RWPE1 (cell line): ENCODE results near the gene BYSL.

Experiments used
- CTCF ChIA-PET: fragments of 350-600 bp; sonication (Branson Sonifier 250); formaldehyde crosslinking; extraction: SDS; loops from one replicate; lab custom pipeline; 2021; lab: Yijun Ruan, JAX
- POLR2A ChIA-PET: fragments of 400-600 bp; formaldehyde crosslinking; extraction: SDS; loops from one replicate; lab custom pipeline; 2020; ENCODE audit warnings: antibody characterized with exemption; ENCODE audit not compliant: low non-redundant PET; lab: Yijun Ruan, JAX
- DNase-seq: peaks from one replicate; pipeline ENCODE4 v3.0.0; 2012; ENCODE audit warnings: low spot score
- H3K27ac ChIP-seq: fragments of 450-650 bp; 2 replicates; pipeline ENCODE4 v1.5.1; 2017
- TF ChIP-seq, protein P1 (sequence below): fragments of 450-650 bp; conservative IDR thresholded peaks from 2 replicates; pipeline ENCODE4 v1.5.1; 2017; ENCODE audit warnings: low read depth, mild to moderate bottlenecking

Gene BYSL

DNA sequence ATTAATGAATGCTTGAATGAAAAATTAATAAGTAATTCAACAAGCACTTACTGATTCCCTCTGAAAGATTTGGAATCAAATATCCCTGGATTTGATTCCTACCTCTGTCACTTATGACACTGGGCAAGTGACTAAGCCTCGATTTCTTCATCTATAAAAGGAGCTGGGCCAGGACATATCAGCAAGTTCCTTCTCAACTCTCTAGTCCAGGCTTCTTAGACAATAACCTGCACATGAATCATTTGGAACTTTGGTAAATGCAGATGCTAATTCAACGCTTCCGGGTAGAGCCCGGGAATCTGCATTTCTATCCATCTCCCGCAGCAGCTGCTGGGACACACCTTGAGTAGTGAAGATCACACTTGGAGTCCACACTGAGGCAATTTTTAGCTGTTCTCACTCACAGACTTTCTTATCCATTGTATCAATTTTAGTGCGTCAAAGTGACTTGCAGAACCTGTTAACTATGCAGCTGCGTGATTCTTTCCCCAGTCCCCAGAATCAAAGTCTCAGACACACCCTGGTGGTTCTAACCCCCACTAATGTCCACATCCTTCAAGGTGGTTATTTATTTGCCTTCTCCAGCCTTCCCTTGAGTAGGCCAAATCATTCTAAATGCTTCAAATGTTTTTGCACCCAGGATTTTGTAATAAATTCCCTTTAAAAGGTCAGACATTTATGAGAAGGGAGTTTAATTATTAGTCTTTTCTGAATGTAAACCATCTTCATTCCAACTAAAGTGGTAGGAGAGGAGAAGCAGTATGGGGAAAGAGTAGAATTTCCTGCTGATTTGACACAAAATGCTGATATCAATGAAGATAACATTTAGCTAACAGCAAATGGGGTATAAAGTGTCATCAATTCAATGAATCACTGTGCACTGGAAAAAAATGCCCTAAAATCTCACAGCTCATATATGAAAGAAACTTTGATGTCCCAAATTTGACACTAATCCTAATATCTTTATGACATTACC is 46.3 kb downstream of the BYSL start:
- ChIA-PET POLR2A (no interaction called here), CTCF (interaction anchor here (0.6 kb wide), 2 partner anchors 144 to 160 kb away, joined by 3 to 4 read pairs; no protein-coding TSS in a partner anchor)
- H3K27ac ChIP-seq = no peak overlapping the region
- TF ChIP-seq, protein P1, sequence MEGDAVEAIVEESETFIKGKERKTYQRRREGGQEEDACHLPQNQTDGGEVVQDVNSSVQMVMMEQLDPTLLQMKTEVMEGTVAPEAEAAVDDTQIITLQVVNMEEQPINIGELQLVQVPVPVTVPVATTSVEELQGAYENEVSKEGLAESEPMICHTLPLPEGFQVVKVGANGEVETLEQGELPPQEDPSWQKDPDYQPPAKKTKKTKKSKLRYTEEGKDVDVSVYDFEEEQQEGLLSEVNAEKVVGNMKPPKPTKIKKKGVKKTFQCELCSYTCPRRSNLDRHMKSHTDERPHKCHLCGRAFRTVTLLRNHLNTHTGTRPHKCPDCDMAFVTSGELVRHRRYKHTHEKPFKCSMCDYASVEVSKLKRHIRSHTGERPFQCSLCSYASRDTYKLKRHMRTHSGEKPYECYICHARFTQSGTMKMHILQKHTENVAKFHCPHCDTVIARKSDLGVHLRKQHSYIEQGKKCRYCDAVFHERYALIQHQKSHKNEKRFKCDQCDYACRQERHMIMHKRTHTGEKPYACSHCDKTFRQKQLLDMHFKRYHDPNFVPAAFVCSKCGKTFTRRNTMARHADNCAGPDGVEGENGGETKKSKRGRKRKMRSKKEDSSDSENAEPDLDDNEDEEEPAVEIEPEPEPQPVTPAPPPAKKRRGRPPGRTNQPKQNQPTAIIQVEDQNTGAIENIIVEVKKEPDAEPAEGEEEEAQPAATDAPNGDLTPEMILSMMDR = no peak
- DNase-seq = peak; percentile 49

GRCh38 chr6:41970436-41970846 is 49.1 kb downstream of the BYSL start:
- ChIA-PET POLR2A (no interaction called here), CTCF (interaction anchor here (0.7 kb wide), 1 partner anchor 248 kb away, joined by 3 read pairs; no protein-coding TSS in a partner anchor)
- TF ChIP-seq, protein P1 = no peak
- DNase-seq = peak; percentile 31
- peak overlapping the region; percentile 40; the same call in 1 of the 2 replicates for H3K27ac ChIP-seq

DNA sequence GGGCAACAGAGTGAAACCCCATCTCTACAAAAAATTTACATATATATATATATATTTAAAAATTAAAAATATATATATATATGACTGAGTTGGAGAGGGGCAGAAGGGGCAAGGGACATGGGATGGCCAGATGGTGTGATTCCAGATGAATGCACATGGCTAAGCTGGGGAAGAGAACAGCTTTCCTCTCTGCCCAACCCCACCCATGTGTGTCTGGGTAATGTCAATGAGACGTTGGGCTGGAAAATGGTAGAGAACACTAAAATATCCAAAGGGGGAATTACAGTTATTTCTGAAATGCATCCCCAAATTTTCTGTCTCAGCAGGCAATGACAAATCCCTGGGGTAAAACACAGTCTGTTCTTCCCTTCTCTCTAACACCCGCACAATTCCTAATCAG is 51.5 kb downstream of the BYSL start:
- DNase-seq = no peak
- H3K27ac ChIP-seq = no peak overlapping the region
- ChIA-PET CTCF (interaction anchor here (0.5 kb wide), 1 partner anchor 8 kb away, joined by 4 read pairs; no protein-coding TSS in a partner anchor), POLR2A (no interaction called here)
- TF ChIP-seq, protein P1 = no peak

DNA sequence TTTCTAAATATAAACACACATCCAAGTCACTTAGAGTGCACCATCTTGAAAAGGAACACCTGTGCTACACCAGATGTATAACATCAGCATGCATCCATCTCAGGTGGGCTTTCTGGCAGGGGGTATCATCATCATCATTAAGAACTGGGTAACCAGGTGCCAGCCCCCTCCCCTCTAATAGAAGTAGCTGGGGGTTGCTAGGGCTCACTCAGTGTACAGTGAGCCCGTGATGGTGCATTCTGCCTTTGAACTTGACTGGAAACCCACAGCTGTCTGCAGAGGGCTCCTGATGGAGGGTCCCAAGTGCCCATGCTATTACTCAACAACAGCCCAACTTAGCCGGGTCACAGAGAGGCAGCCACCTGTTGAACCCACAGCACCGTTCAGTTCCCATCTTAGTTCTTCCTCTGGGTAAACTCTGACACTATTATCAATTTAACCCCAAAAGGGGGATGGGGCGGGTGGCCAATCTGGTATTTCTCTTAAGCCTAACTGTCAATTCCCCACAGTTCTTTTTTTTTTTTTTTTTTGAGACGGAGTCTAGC is 53.1 kb downstream of the BYSL start:
- TF ChIP-seq, protein P1 = no peak
- DNase-seq = no peak
- ChIA-PET CTCF (no interaction called here), POLR2A (no interaction called here)
- H3K27ac ChIP-seq = no peak overlapping the region

DNA sequence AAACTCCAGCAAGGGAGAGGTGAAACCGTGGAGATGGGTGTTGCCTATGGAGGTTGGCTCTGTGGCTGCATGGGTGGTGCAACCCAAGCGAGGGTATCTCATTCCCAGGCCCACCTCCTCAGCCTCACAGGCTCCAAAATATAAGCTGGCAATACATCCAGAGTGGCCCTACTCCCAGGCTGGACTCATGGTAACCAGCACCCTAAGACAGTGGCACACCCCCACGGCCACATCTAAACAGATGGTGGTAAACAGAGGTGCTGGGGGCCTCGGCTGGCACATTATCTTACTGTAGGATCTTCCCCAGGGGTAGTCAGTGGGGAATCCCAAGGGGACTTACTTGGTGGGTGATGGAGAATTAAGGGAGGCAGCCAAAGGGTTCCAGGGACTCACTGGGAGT is 54.0 kb downstream of the BYSL start:
- POLR2A ChIA-PET = no interaction called here
- TF ChIP-seq, protein P1 = no peak
- DNase-seq = no peak
- CTCF ChIA-PET = interaction anchor here (0.7 kb wide), 1 partner anchor 28 kb away, joined by 3 read pairs; no protein-coding TSS in a partner anchor
- no peak overlapping the region for H3K27ac ChIP-seq

GRCh38 chr6:41976794-41977484 is 55.6 kb downstream of the BYSL start:
- CTCF ChIA-PET = no interaction called here
- no peak overlapping the region for H3K27ac ChIP-seq
- POLR2A ChIA-PET = no interaction called here
- peak; percentile 48 for DNase-seq
- TF ChIP-seq, protein P1 = no peak
